Endothelial cell of umbilical vein (primary cell): Measurements from ENCODE around the gene ADH6. TPM values are rescaled to one million over a fixed set of nuclear protein-coding genes. Genes with fewer than 3 reads are reported as not detected.

Experiments
- BruUV-seq: library from RNA; stranded (reverse); fragments of 400-500 nt; replicated peaks from 2 replicates; lab custom pipeline; 2021; lab: Mats Ljungman, UMichigan
- CTCF ChIA-PET: fragments of 300-600, 350-600 bp; sonication (Branson Sonifier 250); formaldehyde crosslinking; loops from one replicate; lab custom pipeline; 2021; ENCODE audit warnings: antibody characterized with exemption, inconsistent platforms; lab: Charles Lee
- POLR2A ChIA-PET: fragments of 300-600, 350-600 bp; sonication (Branson Sonifier 250); formaldehyde crosslinking; loops from one replicate; lab custom pipeline; 2021; ENCODE audit warnings: antibody characterized with exemption, inconsistent platforms; lab: Charles Lee
- DNase-seq: peaks from one replicate; pipeline ENCODE4 v3.0.0-alpha.2; 2011; ENCODE audit warnings: low read depth, low spot score
- FAIRE-seq: peaks from 2 replicates; lab custom pipeline; 2011; peaks lifted over from hg19 to GRCh38; lab: Jason Lieb, UNC
- H2AFZ ChIP-seq: 2 replicates; pipeline ENCODE4 v1.6.0; 2012; ENCODE audit warnings: low read depth, low read length, control low read depth, inconsistent platforms
- H3K27ac ChIP-seq: 2 replicates; pipeline ENCODE4 v1.5.1; 2011; ENCODE audit warnings: low read depth, mild to moderate bottlenecking, control low read depth, low read length, moderate library complexity; ENCODE audit not compliant: insufficient read depth
- H3K27me3 ChIP-seq, 2 experiments: 2 replicates each; pipeline versions ENCODE4 v1.6.0 to v1.6.1; 2011; ENCODE audit warnings: low read length in 2 of 2, mixed read lengths in 1 of 2; ENCODE audit not compliant: control insufficient read depth in 2 of 2, insufficient read depth in 2 of 2
- H3K36me3 ChIP-seq, 2 experiments: 2 replicates in 1 of 2; 3 replicates in 1 of 2; pipeline ENCODE4 v1.5.1; 2011; ENCODE audit warnings: low read length in 2 of 2, mild to moderate bottlenecking in 1 of 2, moderate library complexity in 1 of 2; ENCODE audit not compliant: control insufficient read depth in 2 of 2, insufficient read depth in 2 of 2; ENCODE audit errors: extremely low read depth in 1 of 2
- H3K4me1 ChIP-seq: 3 replicates; pipeline ENCODE4 v1.5.1; 2011; ENCODE audit warnings: mild to moderate bottlenecking, low read length; ENCODE audit not compliant: control insufficient read depth, insufficient read depth; ENCODE audit errors: extremely low read depth
- H3K4me2 ChIP-seq: 2 replicates; pipeline ENCODE4 v1.6.1; 2011; ENCODE audit warnings: low read length, control low read depth, mixed read lengths; ENCODE audit not compliant: insufficient read depth
- H3K4me3 ChIP-seq, 3 experiments: fragments of 200-600 bp in 1 of 3; sonication (generic), shearing (Covaris generic) in 1 of 3; replicated peaks in 1 of 3; 2 replicates each; pipeline ENCODE4 v1.5.1; 2011 to 2016; ENCODE audit warnings: control low read depth in 3 of 3, low read length in 3 of 3, mild to moderate bottlenecking in 2 of 3, inconsistent platforms in 1 of 3, low read depth in 1 of 3, moderate library complexity in 1 of 3; ENCODE audit not compliant: insufficient read depth in 1 of 3
- H3K79me2 ChIP-seq: 2 replicates; pipeline ENCODE4 v1.6.0; 2012; ENCODE audit warnings: low read length, inconsistent platforms; ENCODE audit not compliant: control insufficient read depth, insufficient read depth
- H3K9ac ChIP-seq: replicated peaks from 2 replicates; pipeline ENCODE3; 2011; ENCODE audit warnings: low read length, control low read depth; ENCODE audit not compliant: insufficient read depth; ENCODE audit errors: extremely low read depth
- H3K9me1 ChIP-seq: replicated peaks from 3 replicates; pipeline ENCODE4 v1.6.0; 2011; ENCODE audit warnings: mild to moderate bottlenecking, low read length; ENCODE audit not compliant: control insufficient read depth, insufficient read depth; ENCODE audit errors: extremely low read depth
- H3K9me3 ChIP-seq: replicated peaks from 2 replicates; pipeline ENCODE4 v1.5.1; 2012; ENCODE audit warnings: low read length, inconsistent platforms; ENCODE audit not compliant: control insufficient read depth, insufficient read depth
- H4K20me1 ChIP-seq: replicated peaks from 2 replicates; pipeline ENCODE3; 2011; ENCODE audit warnings: mild to moderate bottlenecking, low read length; ENCODE audit not compliant: control insufficient read depth, insufficient read depth; ENCODE audit errors: extremely low read depth
- CTCF ChIP-seq, 2 donors: IDR thresholded peaks; 1 replicate in 1 of 2; 2 replicates in 1 of 2; pipeline ENCODE4 v1.5.1; 2011; ENCODE audit warnings: low read length in 2 of 2, mild to moderate bottlenecking in 2 of 2, moderate library complexity in 2 of 2, control low read depth in 1 of 2, inconsistent platforms in 1 of 2, low read depth in 1 of 2; ENCODE audit not compliant: insufficient read depth in 1 of 2; ENCODE audit errors: extremely low read depth in 1 of 2
- EZH2 ChIP-seq: IDR thresholded peaks from 2 replicates; pipeline ENCODE4 v1.6.1; 2012; ENCODE audit warnings: borderline replicate concordance, low read depth, mild to moderate bottlenecking, moderate library complexity, low read length, inconsistent platforms; ENCODE audit not compliant: severe bottlenecking
- FOS ChIP-seq: IDR thresholded peaks from 2 replicates; pipeline ENCODE4 v1.6.1; 2011; ENCODE audit warnings: mild to moderate bottlenecking, low read length, moderate library complexity, borderline replicate concordance; ENCODE audit not compliant: insufficient read depth
- GATA2 ChIP-seq: IDR thresholded peaks from 2 replicates; pipeline ENCODE4 v1.7.0; 2011; ENCODE audit warnings: low read depth, mild to moderate bottlenecking, moderate library complexity, mixed read lengths, low read length; ENCODE audit not compliant: insufficient read length, insufficient read depth
- JUN ChIP-seq: IDR thresholded peaks from 2 replicates; pipeline ENCODE4 v1.6.1; 2011; ENCODE audit warnings: borderline replicate concordance, low read depth; ENCODE audit not compliant: insufficient read length, insufficient read depth
- MAX ChIP-seq: IDR thresholded peaks from 2 replicates; pipeline ENCODE4 v1.6.1; 2011; ENCODE audit not compliant: insufficient read depth, insufficient read length
- MYC ChIP-seq: IDR thresholded peaks from one replicate; pipeline ENCODE4 v1.6.1; 2011; ENCODE audit warnings: mild to moderate bottlenecking, low read depth, low read length
- POLR2A ChIP-seq: IDR thresholded peaks from 2 replicates; pipeline ENCODE4 v1.6.1; 2012; ENCODE audit warnings: low read depth, mild to moderate bottlenecking, control low read depth, low read length
- POLR2AphosphoS5 ChIP-seq: IDR thresholded peaks from 2 replicates; pipeline ENCODE4 v1.6.1; 2012; ENCODE audit warnings: low read depth, mild to moderate bottlenecking, control low read depth, low read length, moderate library complexity; ENCODE audit not compliant: insufficient read depth
- dilution Hi-C: fragments of 300-500 bp; cut with MboI; formaldehyde crosslinking; loops from one replicate; pipeline ENCODE4 v1.15.0; 2019; ENCODE audit warnings: low sequenced_read_pairs; ENCODE audit not compliant: extremely low pct_ligation_motif_present
- intact Hi-C: fragments of 100-400 bp; cut with micrococcal nuclease; formaldehyde crosslinking; loops from one replicate; pipeline ENCODE4 v1.10.0; 2022
- polyA plus RNA-seq, 4 experiments: library from polyadenylated mRNA; depleted of rRNA in 3 of 4; stranded (reverse) in 3 of 4; unstranded in 1 of 4; fragments of >200 nt; gene quantifications; 2 replicates each; pipeline versions ENCODE4 v1.2.1 to v1.2.3, GENCODE V29; 2011 to 2012; ENCODE audit warnings: missing spikeins in 1 of 4
- total RNA-seq: library from RNA; stranded (reverse); gene quantifications from 2 replicates; pipeline ENCODE4 v1.2.3, GENCODE V29; 2021

The ADH6 gene
- total and polyA plus RNA-seq, 2 donors (not counting 3 experiments of a cell fraction or from before 2014, with no cell fraction given) = not detected

GRCh38 chr4:99179626-99180025, 39.4 kb downstream of the ADH6 start:
- no peak for TF ChIP-seq EZH2
- TF ChIP-seq FOS = no peak
- no peak for TF ChIP-seq POLR2AphosphoS5
- TF ChIP-seq POLR2A = no peak
- TF ChIP-seq MAX = no peak
- TF ChIP-seq CTCF (IDR thresholded peaks at IDR 0.05; ENCODE audit: extremely low read depth in 1 of 2, insufficient read depth in 1 of 2, low read depth in 1 of 2, low read length in 2 of 2) = no peak
- no peak for TF ChIP-seq MYC
- no peak for TF ChIP-seq JUN
- no peak for TF ChIP-seq GATA2
- Histone ChIP-seq H3K27ac (no peak overlapping the region), H3K9ac (no peak overlapping the region), H3K9me3 (no peaks in the 10 kb centered on the region), H3K36me3 (no peaks in the 10 kb centered on the region), H3K4me2 (no peak overlapping the region), H3K4me1 (no peaks in the 10 kb centered on the region), H3K79me2 (no peaks in the 10 kb centered on the region), H3K9me1 (no peaks in the 10 kb centered on the region), H2AFZ (no peak overlapping the region), H3K4me3 (no peak overlapping the region), H3K27me3 (no peaks in the 10 kb centered on the region), H4K20me1 (no peaks in the 10 kb centered on the region)
- intact Hi-C loops (no loop called here), dilution Hi-C loops (no loop called here)
- FAIRE-seq (no peak), DNase-seq (no peak)
- ChIA-PET CTCF (no interaction called here), POLR2A (no interaction called here)
- BruUV-seq = no TSS peak
